GM18907 (cell line): ENCODE data around the gene RYK.
"Not testable (repeated sequence)": the region's sequence is repeated elsewhere in the genome, so short reads cannot be mapped to it uniquely, and the experiment has no call there.

Source experiments
- ATAC-seq: cut with Tn5 transposase; IDR thresholded peaks from one replicate; pipeline ENCODE4 v1.9.1; 2021; ENCODE audit warnings: mild to moderate bottlenecking, moderate library complexity; ENCODE audit not compliant: unreplicated experiment

RYK gene

GRCh38 chr3:134224796-134225156 is 25.9 kb downstream of the RYK start:
- ATAC-seq = not testable (repeated sequence)

- no peak for ATAC-seq
Observed at GRCh38 chr3:134222835-134223234, 27.8 kb downstream of the RYK start.

- ATAC-seq = no peak
Observed at GRCh38 chr3:134216851-134217250, 33.8 kb downstream of the RYK start.

- ATAC-seq = no peak
Observed at GRCh38 chr3:134216191-134216764, 34.4 kb downstream of the RYK start.

GRCh38 chr3:134214239-134214638 is 36.4 kb downstream of the RYK start:
- ATAC-seq = no peak

GRCh38 chr3:134212967-134213665 is 37.5 kb downstream of the RYK start:
- peak; percentile 75 for ATAC-seq

GRCh38 chr3:134211797-134212196 is 38.9 kb downstream of the RYK start:
- no peak for ATAC-seq

- no peak for ATAC-seq
Observed at GRCh38 chr3:134205451-134205850, 45.2 kb downstream of the RYK start.

GRCh38 chr3:134201201-134202130 is 49.2 kb downstream of the RYK start:
- ATAC-seq = no peak

GRCh38 chr3:134199880-134200279 is 50.8 kb downstream of the RYK start:
- not testable (repeated sequence) for ATAC-seq

- no peak for ATAC-seq
Observed at GRCh38 chr3:134199240-134199639, 51.4 kb downstream of the RYK start.

- ATAC-seq = no peak
Observed at GRCh38 chr3:134198414-134198813, 52.2 kb downstream of the RYK start.

GRCh38 chr3:134197681-134198261 is 52.9 kb downstream of the RYK start:
- ATAC-seq = peak; percentile 72

- ATAC-seq = no peak
Observed at GRCh38 chr3:134194247-134194646, 56.4 kb downstream of the RYK start.

GRCh38 chr3:134190250-134190649 is 60.4 kb downstream of the RYK start:
- no peak for ATAC-seq

GRCh38 chr3:134189849-134190248 is 60.8 kb downstream of the RYK start:
- no peak for ATAC-seq

- ATAC-seq = no peak
Observed at GRCh38 chr3:134186391-134186790, 64.3 kb downstream of the RYK start.

- no peak for ATAC-seq
Observed at GRCh38 chr3:134180761-134181160, 69.9 kb downstream of the RYK start.

GRCh38 chr3:134179508-134179907 is 71.2 kb downstream of the RYK start:
- no peak for ATAC-seq

GRCh38 chr3:134163096-134163495 is 87.6 kb downstream of the RYK start:
- no peak for ATAC-seq

- no peak for ATAC-seq
Observed at GRCh38 chr3:134161898-134162615, 88.6 kb downstream of the RYK start.
